ENCODE results near the gene OR2A1. TPM values are rescaled to one million over a fixed set of nuclear protein-coding genes. Genes with fewer than 3 reads are reported as not detected.

OR2A1 gene
- total and polyA plus RNA-seq, 3 experiments from 2014 or later, result not detected

Other genes with a start within 250 kb of the OR2A1 start
- gene OR2A25, start 242.6 kb upstream of the OR2A1 start, total RNA-seq, result not detected
- gene OR2A25, start 242.6 kb upstream of the OR2A1 start, polyA plus RNA-seq, result not detected
- not detected for gene OR2A12, start 226.1 kb upstream of the OR2A1 start, total RNA-seq
- gene OR2A12, start 226.1 kb upstream of the OR2A1 start, polyA plus RNA-seq, result not detected
- not detected for gene OR2A2, start 202.8 kb upstream of the OR2A1 start, total RNA-seq
- not detected for gene OR2A2, start 202.8 kb upstream of the OR2A1 start, polyA plus RNA-seq
- gene OR2A14, start 189.2 kb upstream of the OR2A1 start, total RNA-seq, result not detected
- gene OR2A14, start 189.2 kb upstream of the OR2A1 start, polyA plus RNA-seq, result not detected
- 1 to 10 TPM; 1.4 to 1.8 TPM for gene CTAGE4, start 129.0 kb upstream of the OR2A1 start, total RNA-seq
- gene CTAGE4, start 129.0 kb upstream of the OR2A1 start, polyA plus RNA-seq, result 0.15 TPM
- 1 to 10 TPM; 4.0 to 5.3 TPM for gene ARHGEF35, start 116.6 kb upstream of the OR2A1 start, total RNA-seq
- 1.6 TPM for gene ARHGEF35, start 116.6 kb upstream of the OR2A1 start, polyA plus RNA-seq
- not detected for gene OR2A42, start 72.8 kb upstream of the OR2A1 start, total RNA-seq
- not detected for gene OR2A42, start 72.8 kb upstream of the OR2A1 start, polyA plus RNA-seq
- gene OR2A7, start 47.6 kb upstream of the OR2A1 start, total RNA-seq, result 1 to 10 TPM; 1.1 to 1.7 TPM
- 0.45 TPM for gene OR2A7, start 47.6 kb upstream of the OR2A1 start, polyA plus RNA-seq
- under 1 TPM; 0.58 to 0.77 TPM for gene CTAGE8, start 43.1 kb upstream of the OR2A1 start, total RNA-seq
- gene CTAGE8, start 43.1 kb upstream of the OR2A1 start, polyA plus RNA-seq, result 0.60 TPM
- gene ARHGEF5, start 43.0 kb downstream of the OR2A1 start, total RNA-seq, result 10 to 100 TPM; 10.3 to 11.4 TPM
- gene ARHGEF5, start 43.0 kb downstream of the OR2A1 start, polyA plus RNA-seq, result 3.0 TPM
- not detected for gene NOBOX, start 91.3 kb downstream of the OR2A1 start, total RNA-seq
- not detected for gene NOBOX, start 91.3 kb downstream of the OR2A1 start, polyA plus RNA-seq

All from CD8-positive, alpha-beta memory T cell (primary cell).